Measurements from ENCODE around the gene TGFBR2.

GRCh38 chr3:30576946-30577345, 29.5 kb upstream of the TGFBR2 start:
- no peak for TF ChIP-seq CTCF (IDR thresholded peaks at IDR 0.05; ENCODE audit: insufficient read depth, low read length)
- TF ChIP-seq POLR2AphosphoS5 (IDR thresholded peaks at IDR 0.05; ENCODE audit: low read depth) = no peak

All from HL-60 (cell line).